ENCODE data around the gene KCNC4.
A peak's percentile ranks its signal among the peaks of the same experiment; 100 is the strongest.

Gene KCNC4

DNA sequence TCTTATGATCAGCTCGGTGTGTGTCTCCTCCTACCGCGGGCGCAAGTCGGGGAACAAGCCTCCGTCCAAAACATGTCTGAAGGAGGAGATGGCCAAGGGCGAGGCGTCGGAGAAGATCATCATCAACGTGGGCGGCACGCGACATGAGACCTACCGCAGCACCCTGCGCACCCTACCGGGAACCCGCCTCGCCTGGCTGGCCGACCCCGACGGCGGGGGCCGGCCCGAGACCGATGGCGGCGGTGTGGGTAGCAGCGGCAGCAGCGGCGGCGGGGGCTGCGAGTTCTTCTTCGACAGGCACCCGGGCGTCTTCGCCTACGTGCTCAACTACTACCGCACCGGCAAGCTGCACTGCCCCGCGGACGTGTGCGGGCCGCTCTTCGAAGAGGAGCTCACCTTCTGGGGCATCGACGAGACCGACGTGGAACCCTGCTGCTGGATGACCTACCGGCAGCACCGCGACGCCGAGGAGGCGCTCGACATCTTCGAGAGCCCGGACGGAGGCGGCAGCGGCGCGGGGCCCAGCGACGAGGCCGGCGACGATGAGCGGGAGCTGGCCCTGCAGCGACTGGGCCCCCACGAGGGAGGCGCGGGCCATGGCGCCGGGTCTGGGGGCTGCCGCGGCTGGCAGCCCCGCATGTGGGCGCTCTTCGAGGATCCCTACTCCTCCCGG, 1.5 kb downstream of the KCNC4 start:
- DNase-seq (ENCODE audit: low read depth in 2 of 2, low spot score in 1 of 2), result peak in 1 of 2 donors; percentile 12

DNA sequence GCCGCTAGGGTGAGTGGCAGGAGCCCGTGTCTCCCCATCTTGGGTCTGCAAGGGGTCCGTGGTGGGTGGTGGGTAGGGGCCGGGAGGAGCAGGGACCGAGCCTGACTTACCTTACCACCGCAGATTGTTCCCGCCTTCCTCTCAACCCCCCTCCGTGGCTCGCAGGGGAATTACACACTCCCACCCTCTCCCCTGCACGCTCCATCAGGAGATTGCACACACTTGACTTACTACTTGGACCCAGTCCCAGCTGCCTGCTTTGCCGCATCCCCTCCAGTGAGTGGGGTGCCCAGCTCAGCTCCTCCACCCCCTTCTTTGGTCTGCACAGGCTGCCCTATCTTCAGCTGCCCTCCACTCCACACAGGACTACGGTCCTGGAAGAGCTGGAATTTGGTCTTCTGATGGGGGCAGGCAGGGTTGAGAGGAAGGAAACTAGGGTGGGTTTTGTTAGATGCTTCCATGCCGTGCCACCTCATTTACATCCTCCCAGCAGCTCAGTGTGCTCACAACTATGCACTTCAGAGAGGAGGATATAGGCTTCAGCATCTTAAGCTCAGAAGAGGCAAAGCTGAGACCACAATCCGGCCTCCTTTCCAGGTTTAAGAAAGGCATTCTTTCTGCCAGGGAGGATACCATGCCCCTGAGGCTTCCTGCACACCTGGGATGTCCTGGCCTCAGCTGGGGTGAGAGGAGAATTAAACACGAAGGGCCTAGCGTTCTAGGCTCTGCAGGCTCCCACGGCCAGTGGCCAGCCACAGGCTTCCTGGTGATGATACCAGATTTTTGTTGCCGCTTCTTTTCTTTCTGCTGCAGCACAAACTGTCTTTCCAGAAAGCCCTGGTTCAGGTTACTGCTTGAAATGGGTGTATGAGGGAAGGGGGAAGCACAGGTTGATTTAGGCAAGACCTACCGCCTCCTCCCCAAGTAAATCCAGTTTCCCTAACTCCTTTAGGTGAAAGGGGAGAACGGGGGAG, 2.3 kb downstream of the KCNC4 start:
- no peak for DNase-seq (ENCODE audit: low read depth in 2 of 2, low spot score in 1 of 2)

DNA sequence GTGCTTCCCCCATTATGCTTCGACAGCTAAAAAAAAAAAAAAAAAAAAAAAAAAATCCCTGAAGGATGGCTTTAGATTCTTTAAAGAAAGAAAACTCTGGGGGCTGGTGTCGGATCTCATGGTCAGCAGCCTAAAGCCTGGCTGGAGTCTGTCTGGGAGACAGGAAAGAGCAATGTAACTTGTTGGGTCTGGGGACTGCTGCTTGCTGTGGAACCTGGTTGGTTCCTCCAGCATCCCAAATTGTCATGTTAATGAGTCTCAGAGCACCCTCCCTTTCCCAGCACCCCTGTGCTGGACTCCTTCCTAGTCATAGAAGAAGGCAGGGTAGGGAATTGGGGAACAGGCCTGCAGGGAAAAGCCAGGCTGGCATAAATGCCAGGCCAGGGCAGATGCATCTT, 3.0 kb downstream of the KCNC4 start:
- no peak for DNase-seq (ENCODE audit: low read depth in 2 of 2, low spot score in 1 of 2)

DNA sequence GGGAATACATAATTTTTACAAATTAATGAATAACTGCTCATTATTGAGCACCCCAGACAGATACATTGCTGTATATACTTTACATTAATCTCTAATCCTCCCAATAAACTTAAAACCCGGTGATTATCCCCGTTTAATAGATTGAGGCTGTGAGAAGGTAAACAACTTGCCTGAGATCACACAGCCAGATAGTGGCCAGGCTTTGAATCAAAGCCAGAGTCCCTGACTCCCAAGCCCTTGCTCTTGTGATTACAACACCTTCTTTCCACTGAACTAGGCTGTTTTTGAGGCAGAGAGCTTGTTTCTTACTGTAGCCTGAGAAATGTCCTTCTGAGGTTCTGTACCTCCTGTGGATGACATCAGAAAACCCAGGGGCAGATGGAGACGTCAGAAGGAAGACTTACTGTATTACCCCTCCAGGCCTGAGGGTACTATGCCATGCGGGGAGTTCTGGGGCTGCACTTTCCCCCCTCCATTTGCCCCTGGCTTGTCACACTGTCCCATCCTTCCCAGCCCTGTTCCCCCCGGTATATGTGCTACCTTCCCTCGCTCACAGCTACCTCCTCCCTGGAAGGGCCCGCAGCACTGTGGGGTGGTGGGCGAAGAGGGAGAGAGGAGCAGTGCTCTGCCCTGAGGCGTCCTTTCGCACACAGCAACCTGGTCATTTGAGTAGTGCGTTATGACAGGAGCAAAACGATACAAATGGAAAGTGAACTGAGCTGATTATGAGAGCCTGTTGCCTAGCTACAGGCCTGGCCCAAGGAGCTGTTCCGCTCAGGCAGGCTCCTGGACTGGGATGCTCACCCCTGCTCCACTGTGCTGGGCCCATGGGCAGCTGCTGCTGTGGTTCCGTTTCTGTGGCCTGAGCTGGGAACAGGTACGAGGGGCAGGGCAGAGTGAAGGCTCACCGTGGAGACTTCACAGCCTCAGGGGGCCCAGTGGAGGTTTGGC, 4.6 kb downstream of the KCNC4 start:
- DNase-seq (ENCODE audit: low read depth in 2 of 2, low spot score in 1 of 2), result no peak

DNA sequence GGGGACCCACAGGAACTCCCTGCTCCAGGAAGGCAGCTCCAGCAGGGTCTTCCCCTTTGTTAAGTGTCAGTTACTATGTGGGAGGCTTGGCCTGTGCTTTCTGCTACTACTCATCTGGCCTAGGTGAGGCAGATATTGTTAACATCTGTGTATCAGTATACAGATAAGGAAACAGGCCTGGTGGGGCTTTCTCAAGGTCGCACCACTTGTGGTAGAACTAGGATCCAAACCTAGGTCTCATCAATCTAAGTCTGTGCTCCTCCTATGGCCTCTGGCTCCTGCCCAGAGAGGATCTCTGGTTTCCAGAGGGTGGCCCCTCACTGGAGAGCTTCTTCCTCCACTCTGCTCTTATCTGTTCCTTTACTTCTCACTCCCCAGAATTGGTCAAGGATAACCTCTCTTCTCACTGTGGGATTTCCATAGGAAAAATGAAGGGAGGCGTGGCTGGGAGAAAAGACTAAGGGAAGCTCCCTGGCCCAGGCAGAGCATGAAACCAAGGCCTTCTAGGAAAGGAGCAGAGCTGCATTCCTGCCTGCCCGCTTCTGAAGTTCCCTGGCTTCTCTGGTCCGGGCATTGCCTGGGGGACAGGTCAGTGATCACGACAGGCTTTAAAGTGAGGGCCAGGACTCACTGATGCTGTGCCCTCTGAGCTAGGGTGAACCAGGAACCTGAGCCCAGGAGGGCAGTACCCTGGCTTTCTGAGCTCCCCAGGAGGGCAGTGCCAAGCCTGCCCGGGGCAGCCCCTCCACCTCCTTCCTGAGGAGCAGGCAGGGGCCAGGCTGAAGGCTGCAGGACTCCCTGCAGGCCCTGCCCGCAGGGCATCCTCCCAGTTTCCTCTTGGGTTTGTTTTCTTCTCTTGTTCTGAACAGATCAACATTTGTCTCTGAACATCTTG, 5.8 kb downstream of the KCNC4 start:
- DNase-seq (ENCODE audit: low read depth in 2 of 2, low spot score in 1 of 2), result no peak

DNA sequence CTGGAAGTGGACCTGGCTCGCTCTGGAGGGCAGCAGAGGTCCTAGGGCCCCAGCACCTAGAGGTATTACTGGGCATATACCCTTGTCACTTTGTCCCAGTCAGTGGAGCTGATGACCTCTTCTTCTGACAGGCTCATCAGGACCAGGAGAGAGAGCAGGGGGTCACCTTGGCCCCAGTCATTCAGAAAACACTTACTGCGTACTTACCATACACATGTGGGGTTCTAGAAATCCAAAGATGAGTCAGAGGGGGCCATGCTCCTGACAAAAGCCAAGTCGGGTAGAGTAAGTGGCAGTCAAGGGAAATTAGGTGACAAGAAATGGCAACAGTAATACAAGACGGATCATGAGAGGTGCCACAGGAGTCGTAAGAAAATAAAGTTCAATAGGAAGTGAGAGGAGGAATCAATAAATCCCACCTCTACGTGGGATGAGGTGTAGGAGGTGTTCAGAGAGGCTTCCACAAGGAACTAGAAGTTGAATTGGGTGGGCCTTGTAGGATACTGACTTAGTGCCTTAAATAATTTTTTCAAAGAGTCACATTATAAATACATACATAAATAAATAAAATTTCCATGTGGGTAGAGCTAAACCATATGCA, 6.8 kb downstream of the KCNC4 start:
- DNase-seq (ENCODE audit: low read depth in 2 of 2, low spot score in 1 of 2), result no peak

DNA sequence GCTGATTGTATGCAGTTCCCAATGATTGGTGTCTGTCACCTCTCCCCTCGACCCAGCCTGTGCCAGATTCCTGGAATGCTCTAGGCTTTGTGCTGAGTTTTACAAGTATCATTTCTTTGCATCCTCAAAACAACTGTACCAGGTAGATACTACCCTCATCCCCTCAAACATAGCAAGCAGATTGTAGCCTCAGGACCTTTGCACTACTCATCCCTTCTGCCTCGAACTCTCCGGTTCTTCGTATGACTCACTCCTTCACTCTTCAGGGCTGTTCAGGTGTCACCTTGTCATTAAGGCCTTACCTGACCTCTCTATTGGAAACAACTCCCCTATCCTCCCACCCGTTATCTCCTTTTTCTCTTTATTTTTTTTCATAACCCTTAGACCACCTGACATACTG, 8.0 kb downstream of the KCNC4 start:
- DNase-seq (ENCODE audit: low read depth in 2 of 2, low spot score in 1 of 2), result no peak

DNA sequence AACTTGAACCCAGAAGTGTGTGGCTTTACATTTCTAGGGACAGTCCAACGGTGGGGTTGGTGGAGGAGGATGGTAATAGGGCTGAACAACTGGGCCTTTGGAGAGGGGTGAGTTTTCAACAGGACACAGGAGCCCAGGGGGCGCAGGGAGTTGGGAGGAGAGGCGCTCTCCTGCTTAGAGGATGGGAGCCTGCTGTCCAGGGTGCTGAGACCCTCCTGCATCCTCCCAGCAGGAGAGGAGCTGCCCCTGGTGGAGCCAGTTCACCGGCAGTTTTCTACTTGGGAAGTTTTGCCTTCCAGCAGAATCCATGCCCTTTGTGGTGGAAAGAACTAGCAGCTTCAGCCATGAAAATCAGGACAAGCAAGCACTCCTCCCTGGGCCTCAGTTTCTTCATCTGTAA, 8.6 kb downstream of the KCNC4 start:
- no peak for DNase-seq (ENCODE audit: low read depth in 2 of 2, low spot score in 1 of 2)

DNA sequence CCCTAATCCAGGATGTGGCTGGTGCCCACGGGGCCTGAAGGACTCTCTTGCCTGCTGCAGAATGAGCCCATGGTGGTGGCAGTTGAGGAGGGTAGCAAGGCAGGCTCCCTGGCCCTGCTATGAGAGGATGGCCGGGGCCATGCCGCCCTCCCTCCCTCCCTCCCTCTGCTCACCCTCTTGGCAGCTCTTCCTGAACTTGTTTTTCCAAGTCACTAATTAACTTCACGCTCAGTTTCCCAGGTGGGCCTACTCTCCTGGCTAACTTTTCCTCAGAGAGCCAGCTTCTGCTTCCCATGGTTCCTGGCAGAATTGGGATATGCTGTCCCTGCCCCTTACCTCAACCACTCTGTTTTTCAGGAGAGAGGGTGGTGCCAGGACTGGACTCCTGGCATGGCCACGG, 10.2 kb downstream of the KCNC4 start:
- no peak for DNase-seq (ENCODE audit: low read depth in 2 of 2, low spot score in 1 of 2)

DNA sequence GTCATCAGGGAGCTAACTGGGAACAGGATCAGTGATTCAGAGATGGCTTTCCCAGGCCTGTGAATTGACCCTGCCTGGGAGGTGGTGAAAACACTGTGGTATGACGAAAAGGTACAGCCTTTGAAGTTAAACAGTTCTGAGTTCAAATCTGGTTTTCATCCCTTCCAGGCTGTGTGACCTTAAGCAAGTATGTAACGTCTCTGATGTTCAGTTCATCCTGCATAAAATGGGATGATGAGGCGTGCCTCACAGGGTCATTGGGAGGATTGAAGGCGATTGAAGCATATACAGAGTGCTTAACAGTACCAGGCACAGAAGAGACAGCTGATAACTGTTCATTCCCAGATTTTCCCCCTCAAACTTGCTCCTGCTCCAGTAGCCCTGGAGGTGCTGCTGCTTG, 11.0 kb downstream of the KCNC4 start:
- no peak for DNase-seq (ENCODE audit: low read depth in 2 of 2, low spot score in 1 of 2)

DNA sequence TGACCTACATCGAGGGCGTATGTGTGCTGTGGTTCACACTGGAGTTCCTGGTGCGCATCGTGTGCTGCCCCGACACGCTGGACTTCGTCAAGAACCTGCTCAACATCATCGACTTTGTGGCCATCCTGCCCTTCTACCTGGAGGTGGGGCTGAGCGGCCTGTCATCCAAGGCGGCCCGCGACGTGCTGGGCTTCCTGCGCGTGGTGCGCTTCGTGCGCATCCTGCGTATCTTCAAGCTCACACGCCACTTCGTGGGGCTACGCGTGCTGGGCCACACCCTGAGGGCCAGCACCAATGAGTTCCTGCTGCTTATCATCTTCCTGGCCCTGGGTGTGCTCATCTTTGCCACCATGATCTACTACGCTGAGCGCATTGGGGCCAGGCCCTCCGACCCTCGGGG, 13.0 kb downstream of the KCNC4 start:
- no peak for DNase-seq (ENCODE audit: low read depth in 2 of 2, low spot score in 1 of 2)

DNA sequence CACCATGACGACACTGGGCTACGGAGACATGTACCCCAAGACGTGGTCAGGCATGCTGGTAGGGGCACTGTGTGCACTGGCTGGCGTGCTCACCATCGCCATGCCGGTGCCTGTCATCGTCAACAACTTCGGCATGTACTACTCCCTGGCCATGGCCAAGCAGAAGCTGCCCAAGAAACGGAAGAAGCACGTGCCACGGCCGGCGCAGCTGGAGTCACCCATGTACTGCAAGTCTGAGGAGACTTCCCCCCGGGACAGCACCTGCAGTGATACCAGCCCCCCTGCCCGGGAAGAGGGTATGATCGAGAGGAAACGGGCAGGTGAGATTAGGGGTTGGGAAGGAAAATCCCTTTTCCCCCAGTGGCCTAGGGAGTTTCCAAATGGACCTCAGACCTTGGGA, 13.5 kb downstream of the KCNC4 start:
- no peak for DNase-seq (ENCODE audit: low read depth in 2 of 2, low spot score in 1 of 2)

DNA sequence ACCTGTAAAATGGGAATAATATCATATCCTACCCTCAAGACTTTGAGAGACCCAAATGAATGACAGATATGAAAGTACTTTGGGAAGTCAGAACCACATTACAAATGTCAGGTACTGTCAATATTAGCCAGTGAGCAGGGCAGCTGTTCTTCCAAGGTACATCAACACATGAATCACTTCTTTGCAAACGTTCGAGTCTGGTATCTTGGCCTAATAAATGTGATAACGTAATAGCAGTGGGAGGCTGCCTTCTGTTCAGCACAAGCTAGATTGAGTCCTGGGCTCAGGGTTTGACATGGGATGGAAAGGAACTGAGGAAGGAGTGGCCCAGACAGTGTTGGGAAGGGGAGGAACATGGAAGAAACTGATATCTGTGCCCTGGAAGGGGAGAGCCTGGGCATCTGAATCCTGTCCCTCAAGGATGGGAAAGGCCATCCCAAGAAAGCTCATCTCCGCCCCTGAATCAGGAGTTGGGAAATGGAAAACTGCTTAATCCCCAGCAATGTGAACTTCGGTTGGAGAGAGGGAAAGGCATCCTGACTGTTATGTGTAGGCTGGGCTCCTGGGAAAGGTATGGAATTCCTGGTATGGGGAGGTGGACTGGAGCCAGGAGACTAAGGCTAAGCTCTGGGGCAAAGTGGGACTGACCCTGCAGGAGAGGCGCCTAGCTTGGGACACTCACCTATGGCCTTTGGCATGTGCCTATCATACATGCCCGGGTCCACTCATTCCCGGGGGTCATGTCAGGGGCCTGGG, 14.3 kb downstream of the KCNC4 start:
- DNase-seq (ENCODE audit: low read depth in 2 of 2, low spot score in 1 of 2), result no peak

DNA sequence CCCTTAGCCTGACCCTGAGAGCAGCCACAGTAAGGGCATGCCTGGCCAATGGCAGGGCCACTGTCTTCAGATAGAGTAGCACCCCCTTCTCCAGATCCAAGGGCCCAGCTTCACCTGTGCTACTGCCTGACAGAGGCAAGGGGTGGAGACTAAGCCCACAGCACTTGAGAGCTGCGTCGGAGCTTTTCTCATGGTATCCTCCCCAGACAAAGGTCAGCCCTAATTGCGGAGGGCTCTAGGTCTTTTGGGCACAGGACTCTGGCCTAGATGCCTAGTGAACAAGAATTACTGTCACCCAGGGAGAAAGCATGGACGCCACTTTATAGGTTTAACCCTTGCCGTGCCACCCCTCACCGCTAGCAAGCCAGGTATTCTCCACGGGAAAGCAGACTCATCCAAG, 15.1 kb downstream of the KCNC4 start:
- no peak for DNase-seq (ENCODE audit: low read depth in 2 of 2, low spot score in 1 of 2)

DNA sequence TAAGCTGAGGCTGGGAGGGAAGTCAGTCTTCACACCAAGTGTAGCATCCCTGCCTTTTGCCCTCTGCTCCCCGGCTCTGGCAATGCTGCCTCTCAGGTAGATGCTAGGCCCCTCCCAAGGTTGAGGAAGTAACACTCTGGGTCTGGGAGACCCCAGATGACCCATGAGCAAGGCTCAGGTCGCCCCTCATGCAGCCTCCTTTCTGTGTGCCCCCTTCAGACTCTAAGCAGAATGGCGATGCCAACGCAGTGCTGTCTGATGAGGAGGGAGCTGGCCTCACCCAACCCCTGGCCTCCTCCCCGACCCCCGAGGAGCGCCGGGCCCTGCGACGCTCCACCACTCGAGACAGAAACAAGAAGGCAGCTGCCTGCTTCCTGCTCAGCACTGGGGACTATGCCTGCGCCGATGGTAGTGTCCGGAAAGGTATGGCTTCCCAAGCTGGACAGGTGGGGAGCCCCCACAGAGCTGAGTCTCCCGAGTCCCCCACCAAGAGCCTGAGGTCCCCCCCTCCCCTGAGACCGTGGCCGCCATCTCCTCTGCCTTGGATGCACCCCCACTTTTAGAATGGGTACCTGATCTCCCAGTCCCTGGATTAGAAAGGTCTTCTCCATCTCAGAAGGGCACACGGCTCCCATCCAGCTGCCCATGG, 15.8 kb downstream of the KCNC4 start:
- DNase-seq (ENCODE audit: low read depth in 2 of 2, low spot score in 1 of 2), result no peak

DNA sequence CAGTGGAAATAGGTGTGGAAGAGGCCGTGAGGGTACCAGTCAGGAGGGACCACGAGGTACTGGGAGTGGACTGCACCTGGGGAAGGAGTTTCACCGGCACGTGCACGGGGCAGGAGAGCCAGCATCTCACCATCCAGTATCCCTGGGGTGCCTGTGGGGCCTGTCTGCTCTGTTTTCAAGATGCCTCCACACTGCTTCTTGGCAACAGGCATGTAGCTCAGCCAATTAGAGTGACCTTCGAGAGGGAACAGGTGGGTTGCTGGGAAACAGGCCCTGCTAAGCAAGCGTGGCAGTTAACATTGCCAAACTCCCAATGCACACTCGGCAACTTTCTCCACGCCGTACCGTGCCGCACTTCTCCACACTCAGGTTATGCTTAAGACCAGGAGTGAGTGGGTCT, 17.7 kb downstream of the KCNC4 start:
- no peak for DNase-seq (ENCODE audit: low read depth in 2 of 2, low spot score in 1 of 2)

DNA sequence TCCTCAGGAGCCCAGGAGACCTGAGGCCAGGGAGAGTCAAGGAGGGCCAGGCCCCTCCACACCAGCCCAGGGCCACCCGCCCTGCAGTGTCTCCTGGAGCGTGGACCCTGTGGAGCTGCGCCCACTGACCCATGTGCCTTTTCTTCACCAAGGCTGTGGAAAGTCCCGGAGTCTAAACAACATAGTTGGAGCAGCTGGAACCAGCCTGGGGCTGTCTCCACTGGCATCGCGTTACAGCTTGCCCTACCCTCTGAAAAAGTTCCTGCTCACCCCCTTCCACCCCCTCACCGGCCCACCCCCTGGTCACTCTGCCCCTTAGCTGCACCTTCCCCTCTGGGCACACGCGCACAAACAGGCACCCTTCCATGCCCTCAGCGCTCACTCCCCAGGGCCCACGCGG, 18.3 kb downstream of the KCNC4 start:
- no peak for DNase-seq (ENCODE audit: low read depth in 2 of 2, low spot score in 1 of 2)

DNA sequence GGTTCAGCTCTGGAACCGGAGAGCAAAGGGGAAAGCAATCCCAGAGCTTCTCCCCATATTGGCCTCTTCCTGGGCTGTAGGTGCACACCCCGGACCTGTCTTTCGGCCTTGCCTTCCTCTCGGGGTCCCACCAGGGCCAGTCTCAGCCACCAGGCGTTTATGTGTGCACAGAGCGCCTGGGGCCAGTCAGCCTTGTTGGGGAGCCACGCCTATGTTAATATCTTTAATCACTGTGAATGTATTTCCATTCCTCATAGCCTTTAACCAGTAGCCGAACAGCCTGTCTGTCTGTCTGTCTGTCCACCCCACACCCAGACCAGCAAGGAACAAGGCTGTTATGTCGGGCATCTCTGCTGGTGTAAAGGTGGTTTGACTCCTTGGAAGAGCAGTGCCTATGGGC, 18.8 kb downstream of the KCNC4 start:
- no peak for DNase-seq (ENCODE audit: low read depth in 2 of 2, low spot score in 1 of 2)
